Mammary epithelial cell (primary cell): ENCODE data around the gene SUCNR1.

Experiments
- EZH2 ChIP-seq: IDR thresholded peaks from 2 replicates; pipeline ENCODE4 v1.6.1; 2012; ENCODE audit warnings: low read length, inconsistent platforms, borderline replicate concordance
- TF ChIP-seq, protein P1 (sequence below), 2 donors: IDR thresholded peaks in 1 of 2; conservative IDR thresholded peaks in 1 of 2; 2 replicates each; pipeline ENCODE4 v1.5.1; 2011 to 2012; ENCODE audit warnings: inconsistent platforms in 2 of 2, low read length in 2 of 2, mild to moderate bottlenecking in 2 of 2, control low read depth in 1 of 2, low read depth in 1 of 2; ENCODE audit not compliant: insufficient read depth in 1 of 2; ENCODE audit errors: extremely low read depth in 1 of 2

DNA sequence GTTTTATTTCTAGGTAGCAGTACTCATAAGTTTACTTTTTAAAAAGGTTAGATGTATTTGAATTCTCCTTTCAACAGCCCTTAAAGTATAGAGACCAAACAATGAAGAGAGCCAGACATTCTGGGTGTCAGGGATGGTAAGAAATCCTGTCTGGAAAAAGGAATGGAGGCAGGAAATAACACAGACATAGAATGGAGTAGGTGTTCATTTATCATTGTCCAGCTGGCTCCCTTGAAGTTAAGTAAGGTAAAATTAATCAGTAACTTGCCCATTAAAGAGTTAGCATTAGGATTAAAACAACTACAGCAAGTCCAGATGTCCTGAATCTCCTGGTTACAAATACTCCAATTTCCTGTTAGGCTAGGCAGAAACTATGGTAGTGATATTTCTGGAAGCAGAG, 13.5 kb upstream of the SUCNR1 start:
- TF ChIP-seq, protein P1, sequence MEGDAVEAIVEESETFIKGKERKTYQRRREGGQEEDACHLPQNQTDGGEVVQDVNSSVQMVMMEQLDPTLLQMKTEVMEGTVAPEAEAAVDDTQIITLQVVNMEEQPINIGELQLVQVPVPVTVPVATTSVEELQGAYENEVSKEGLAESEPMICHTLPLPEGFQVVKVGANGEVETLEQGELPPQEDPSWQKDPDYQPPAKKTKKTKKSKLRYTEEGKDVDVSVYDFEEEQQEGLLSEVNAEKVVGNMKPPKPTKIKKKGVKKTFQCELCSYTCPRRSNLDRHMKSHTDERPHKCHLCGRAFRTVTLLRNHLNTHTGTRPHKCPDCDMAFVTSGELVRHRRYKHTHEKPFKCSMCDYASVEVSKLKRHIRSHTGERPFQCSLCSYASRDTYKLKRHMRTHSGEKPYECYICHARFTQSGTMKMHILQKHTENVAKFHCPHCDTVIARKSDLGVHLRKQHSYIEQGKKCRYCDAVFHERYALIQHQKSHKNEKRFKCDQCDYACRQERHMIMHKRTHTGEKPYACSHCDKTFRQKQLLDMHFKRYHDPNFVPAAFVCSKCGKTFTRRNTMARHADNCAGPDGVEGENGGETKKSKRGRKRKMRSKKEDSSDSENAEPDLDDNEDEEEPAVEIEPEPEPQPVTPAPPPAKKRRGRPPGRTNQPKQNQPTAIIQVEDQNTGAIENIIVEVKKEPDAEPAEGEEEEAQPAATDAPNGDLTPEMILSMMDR (conservative IDR thresholded peaks at IDR 0.05 in 1 of 2, IDR thresholded peaks at IDR 0.05 in 1 of 2; ENCODE audit: extremely low read depth in 1 of 2, insufficient read depth in 1 of 2, low read depth in 1 of 2, low read length in 2 of 2): no peak
- no peak for TF ChIP-seq EZH2
